GM21367 (cell line): ENCODE measurements around the gene CD46.
"Not testable (repeated sequence)": the region's sequence is repeated elsewhere in the genome, so short reads cannot be mapped to it uniquely, and the experiment has no call there.

ENCODE experiments used
- ATAC-seq: cut with Tn5 transposase; IDR thresholded peaks from one replicate; pipeline ENCODE4 v1.9.1; 2021; ENCODE audit not compliant: unreplicated experiment

The CD46 gene

GRCh38 chr1:207751790-207752455 is at the start of gene CD46:
TSS of gene CD46 (plus strand) at chr1:207752054. CDS start at chr1:207752213, 159 bp downstream.
- ATAC-seq = peak; percentile 95

- no peak for ATAC-seq
Observed at GRCh38 chr1:207702317-207702716, 49.5 kb upstream of the CD46 start.

GRCh38 chr1:207703712-207704111 is 48.1 kb upstream of the CD46 start:
- no peak for ATAC-seq

- not testable (repeated sequence) for ATAC-seq
Observed at GRCh38 chr1:207708004-207708403, 43.9 kb upstream of the CD46 start.

- no peak for ATAC-seq
Observed at GRCh38 chr1:207711285-207711684, 40.6 kb upstream of the CD46 start.

- not testable (repeated sequence) for ATAC-seq
Observed at GRCh38 chr1:207712701-207713100, 39.2 kb upstream of the CD46 start.

GRCh38 chr1:207713529-207713928 is 38.3 kb upstream of the CD46 start:
- ATAC-seq = no peak

GRCh38 chr1:207719234-207719633 is 32.6 kb upstream of the CD46 start:
- ATAC-seq = no peak

GRCh38 chr1:207728200-207728858 is 23.5 kb upstream of the CD46 start:
- ATAC-seq = not testable (repeated sequence)

- not testable (repeated sequence) for ATAC-seq
Observed at GRCh38 chr1:207737503-207738157, 14.2 kb upstream of the CD46 start.

- not testable (repeated sequence) for ATAC-seq
Observed at GRCh38 chr1:207738158-207738659, 13.6 kb upstream of the CD46 start.

GRCh38 chr1:207740207-207740606 is 11.6 kb upstream of the CD46 start:
- ATAC-seq = no peak

GRCh38 chr1:207742850-207743555 is 8.9 kb upstream of the CD46 start:
- ATAC-seq = no peak

- no peak for ATAC-seq
Observed at GRCh38 chr1:207744000-207744534, 7.8 kb upstream of the CD46 start.

- ATAC-seq = no peak
Observed at GRCh38 chr1:207745285-207745684, 6.6 kb upstream of the CD46 start.

GRCh38 chr1:207745839-207746767 is 5.8 kb upstream of the CD46 start:
- no peak for ATAC-seq

GRCh38 chr1:207747627-207748492 is 4.0 kb upstream of the CD46 start:
- ATAC-seq = no peak

- no peak for ATAC-seq
Observed at GRCh38 chr1:207748737-207749528, 2.9 kb upstream of the CD46 start.
